ENCODE data around the gene TMED6.

The TMED6 gene

DNA sequence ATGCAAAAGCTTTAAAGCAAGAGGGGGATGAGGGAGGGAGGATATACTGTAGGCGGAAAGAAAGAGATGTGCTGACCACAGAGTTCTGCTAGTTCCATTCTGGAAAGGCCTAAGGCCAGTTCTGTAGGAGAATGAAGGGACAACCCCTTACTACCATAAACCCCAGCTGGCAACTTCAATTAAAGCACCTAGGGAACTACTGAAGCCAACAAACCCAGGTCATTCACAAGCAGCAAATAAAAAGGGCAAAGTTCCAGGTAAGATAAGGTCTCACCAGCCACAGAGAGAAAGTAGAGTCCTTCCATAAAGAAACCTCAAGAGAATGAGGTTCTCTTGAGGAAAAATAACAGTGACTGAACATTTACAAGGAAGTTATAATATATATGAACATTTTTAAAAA lies 21.4 kb upstream of the TMED6 start:
- H3K4me3 ChIP-seq (ENCODE audit: low read length), result no peak overlapping the region
- TF ChIP-seq, protein P1, sequence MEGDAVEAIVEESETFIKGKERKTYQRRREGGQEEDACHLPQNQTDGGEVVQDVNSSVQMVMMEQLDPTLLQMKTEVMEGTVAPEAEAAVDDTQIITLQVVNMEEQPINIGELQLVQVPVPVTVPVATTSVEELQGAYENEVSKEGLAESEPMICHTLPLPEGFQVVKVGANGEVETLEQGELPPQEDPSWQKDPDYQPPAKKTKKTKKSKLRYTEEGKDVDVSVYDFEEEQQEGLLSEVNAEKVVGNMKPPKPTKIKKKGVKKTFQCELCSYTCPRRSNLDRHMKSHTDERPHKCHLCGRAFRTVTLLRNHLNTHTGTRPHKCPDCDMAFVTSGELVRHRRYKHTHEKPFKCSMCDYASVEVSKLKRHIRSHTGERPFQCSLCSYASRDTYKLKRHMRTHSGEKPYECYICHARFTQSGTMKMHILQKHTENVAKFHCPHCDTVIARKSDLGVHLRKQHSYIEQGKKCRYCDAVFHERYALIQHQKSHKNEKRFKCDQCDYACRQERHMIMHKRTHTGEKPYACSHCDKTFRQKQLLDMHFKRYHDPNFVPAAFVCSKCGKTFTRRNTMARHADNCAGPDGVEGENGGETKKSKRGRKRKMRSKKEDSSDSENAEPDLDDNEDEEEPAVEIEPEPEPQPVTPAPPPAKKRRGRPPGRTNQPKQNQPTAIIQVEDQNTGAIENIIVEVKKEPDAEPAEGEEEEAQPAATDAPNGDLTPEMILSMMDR (IDR thresholded peaks at IDR 0.05; ENCODE audit: insufficient read depth, low read depth, low read length, missing control alignments), result no peak
- no peak for DNase-seq (ENCODE audit: low read depth)

DNA sequence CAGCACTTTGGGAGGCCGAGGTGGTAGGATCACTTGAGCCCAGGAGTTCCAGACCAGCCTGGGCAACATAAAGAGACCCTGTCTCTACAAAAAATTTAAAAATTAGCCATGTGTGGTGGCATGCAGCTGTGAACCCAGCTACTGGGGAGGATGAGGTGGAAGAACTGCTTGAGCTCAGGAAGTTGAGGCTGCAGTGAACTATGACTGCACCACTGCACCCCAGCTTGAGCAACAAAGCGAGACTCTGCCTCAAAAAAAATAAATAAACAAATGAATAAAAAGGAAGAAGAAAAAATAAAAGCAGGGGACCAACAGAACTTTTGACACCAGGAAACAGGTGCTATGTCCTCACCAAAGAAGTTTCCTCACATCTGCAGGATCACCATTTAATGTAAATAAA lies 20.0 kb upstream of the TMED6 start:
- DNase-seq (ENCODE audit: low read depth), result no peak
- TF ChIP-seq, protein P1 (IDR thresholded peaks at IDR 0.05; ENCODE audit: insufficient read depth, low read depth, low read length, missing control alignments), result no peak
- no peak overlapping the region for H3K4me3 ChIP-seq (ENCODE audit: low read length)

DNA sequence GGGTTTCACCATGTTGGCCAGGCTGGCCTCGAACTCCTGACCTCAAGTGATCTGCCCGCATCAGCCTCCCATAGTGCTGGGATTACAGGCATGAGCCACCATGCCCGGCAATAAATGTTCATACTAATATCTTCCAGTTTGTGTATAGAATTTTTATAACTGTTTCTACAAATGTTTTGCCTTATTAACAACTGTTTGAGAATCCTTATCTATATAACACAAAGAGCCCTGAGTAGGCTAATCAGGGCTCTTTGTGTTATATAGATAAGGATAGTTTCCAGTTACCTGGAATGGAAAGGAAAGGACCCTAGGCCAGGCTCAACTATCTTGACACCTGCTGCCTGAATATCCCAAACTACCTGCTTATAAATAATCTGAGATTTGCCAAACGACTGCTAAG lies 17.3 kb upstream of the TMED6 start:
- no peak for DNase-seq (ENCODE audit: low read depth)
- TF ChIP-seq, protein P1 (IDR thresholded peaks at IDR 0.05; ENCODE audit: insufficient read depth, low read depth, low read length, missing control alignments), result no peak

DNA sequence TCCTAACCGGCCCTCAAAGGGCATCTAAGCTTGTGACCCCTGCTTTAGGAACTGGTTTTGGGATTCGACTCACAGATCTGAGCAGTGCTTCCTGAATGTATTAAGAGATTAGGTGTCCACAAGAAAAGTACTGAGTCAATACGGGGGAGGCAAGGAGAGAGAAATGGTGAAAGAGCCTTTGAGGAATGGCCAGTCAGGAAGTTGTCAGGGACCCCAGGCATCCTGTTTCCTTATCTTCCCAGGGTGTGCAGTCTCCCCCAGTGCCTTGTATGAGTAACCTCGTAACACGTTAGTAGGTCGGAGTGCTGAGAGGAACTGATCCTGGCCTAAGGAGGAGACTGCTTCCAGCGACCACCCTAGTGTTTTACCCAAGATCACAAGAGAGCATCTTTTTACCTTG lies 16.4 kb upstream of the TMED6 start:
- DNase-seq (ENCODE audit: low read depth), result no peak
- TF ChIP-seq, protein P1 (IDR thresholded peaks at IDR 0.05; ENCODE audit: insufficient read depth, low read depth, low read length, missing control alignments), result no peak
- H3K4me3 ChIP-seq (ENCODE audit: low read length), result no peak overlapping the region

More for the DNA sequence above, 17.3 kb upstream of the TMED6 start:
- no peak overlapping the region for H3K4me3 ChIP-seq (ENCODE audit: low read length)

DNA sequence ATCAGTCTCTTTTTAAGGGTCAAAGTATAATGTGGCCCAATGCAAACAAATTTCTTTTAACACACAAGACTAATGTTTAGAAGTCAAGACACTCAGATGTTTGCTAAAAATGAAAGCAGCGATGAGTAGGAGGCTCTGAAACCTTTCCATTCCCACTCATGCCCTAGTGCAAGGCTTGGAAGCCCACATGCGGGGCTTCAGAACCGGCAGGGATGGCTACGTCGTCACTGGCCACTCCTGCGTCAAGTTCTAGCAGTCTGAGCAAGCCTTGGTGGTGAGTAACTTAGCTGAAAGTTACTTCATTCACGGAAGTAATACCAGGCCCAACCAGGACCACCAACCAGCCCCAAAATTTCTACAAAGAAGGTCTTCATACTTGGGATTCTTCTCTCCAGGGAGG lies 14.8 kb upstream of the TMED6 start:
- no peak overlapping the region for H3K4me3 ChIP-seq (ENCODE audit: low read length)
- no peak for DNase-seq (ENCODE audit: low read depth)
- TF ChIP-seq, protein P1 (IDR thresholded peaks at IDR 0.05; ENCODE audit: insufficient read depth, low read depth, low read length, missing control alignments), result no peak

DNA sequence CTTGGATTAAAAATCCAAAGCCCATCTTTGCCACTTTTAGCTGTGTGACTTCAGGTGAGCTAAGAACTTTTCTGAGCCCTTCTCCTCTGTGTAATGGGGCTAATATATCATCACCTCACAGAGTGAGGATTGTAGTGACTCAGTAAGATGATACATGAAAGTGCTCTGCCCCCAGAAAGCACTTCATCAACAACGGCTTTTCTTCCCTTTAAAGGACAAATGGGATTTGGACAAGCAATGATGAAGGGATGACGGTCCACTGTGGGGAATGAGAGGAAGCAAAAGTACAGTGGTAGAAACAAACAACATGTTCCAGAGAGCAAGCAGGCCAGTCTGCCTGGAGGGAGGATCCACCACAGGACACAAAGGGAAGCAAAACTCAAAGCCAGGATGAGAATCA lies 14.3 kb upstream of the TMED6 start:
- TF ChIP-seq, protein P1 (IDR thresholded peaks at IDR 0.05; ENCODE audit: insufficient read depth, low read depth, low read length, missing control alignments), result no peak
- H3K4me3 ChIP-seq (ENCODE audit: low read length), result no peak overlapping the region
- DNase-seq (ENCODE audit: low read depth), result no peak

DNA sequence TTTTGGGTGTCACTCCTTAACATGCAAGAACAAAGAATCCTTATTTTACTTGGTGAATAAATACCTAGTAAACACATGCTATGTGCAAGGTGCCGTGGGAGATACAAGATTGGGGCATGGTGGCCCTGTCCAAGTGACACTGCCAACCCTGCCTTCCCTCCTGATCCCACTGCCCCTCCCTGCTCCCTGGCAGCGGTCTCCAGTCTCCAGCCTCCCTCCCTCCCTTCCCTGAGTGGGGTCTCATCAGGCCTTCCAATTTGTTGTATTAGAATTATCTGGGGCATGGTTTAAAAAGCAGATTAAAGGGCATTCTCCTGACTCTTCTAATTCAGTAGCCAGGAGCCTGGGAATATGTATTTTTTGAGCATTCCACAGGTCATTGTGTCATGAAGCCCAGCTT lies 12.5 kb upstream of the TMED6 start:
- H3K4me3 ChIP-seq (ENCODE audit: low read length), result no peak overlapping the region
- TF ChIP-seq, protein P1 (IDR thresholded peaks at IDR 0.05; ENCODE audit: insufficient read depth, low read depth, low read length, missing control alignments), result no peak
- no peak for DNase-seq (ENCODE audit: low read depth)
